K562 (cell line): Measurements from ENCODE around the gene SPATA2L. TPM values are rescaled to one million over a fixed set of nuclear protein-coding genes. Genes with fewer than 3 reads are reported as not detected.
A peak's percentile ranks its signal among the peaks of the same experiment; 100 is the strongest.

Experiments
- ARID3A ChIP-seq: IDR thresholded peaks from 2 replicates; pipeline ENCODE4 v1.6.1; 2012; ENCODE audit warnings: low read depth, low read length, improper control_type of control experiment, borderline replicate concordance
- E2F6 ChIP-seq, 2 experiments: IDR thresholded peaks; 2 replicates each; pipeline ENCODE4 v1.6.1; 2011; ENCODE audit warnings: borderline replicate concordance in 1 of 2, control low read depth in 1 of 2, low read depth in 1 of 2, low read length in 1 of 2, mild to moderate bottlenecking in 1 of 2, mixed read lengths in 1 of 2, moderate library complexity in 1 of 2; ENCODE audit not compliant: insufficient read depth in 1 of 2, insufficient read length in 1 of 2, poor library complexity in 1 of 2, severe bottlenecking in 1 of 2; ENCODE audit errors: extremely low read depth in 1 of 2
- EGR1 ChIP-seq: fragments of 450-650 bp; conservative IDR thresholded peaks from 2 replicates; pipeline ENCODE4 v1.6.1; 2017; ENCODE audit warnings: mild to moderate bottlenecking
- FOXA1 ChIP-seq: fragments of 450-650 bp; IDR thresholded peaks from 2 replicates; pipeline ENCODE4 v1.6.1; 2016; ENCODE audit warnings: mild to moderate bottlenecking, borderline replicate concordance
- HNRNPK ChIP-seq: fragments of 200-400 bp; formaldehyde crosslinking; IDR thresholded peaks from one replicate; pipeline ENCODE4 v1.6.1; 2018; ENCODE audit warnings: mild to moderate bottlenecking, low read depth, low read length; ENCODE audit not compliant: poor library complexity, severe bottlenecking
- HNRNPUL1 ChIP-seq: fragments of 200-400 bp; formaldehyde crosslinking; IDR thresholded peaks from 2 replicates; pipeline ENCODE4 v1.6.1; 2017; ENCODE audit warnings: low read length
- ILF3 ChIP-seq: fragments of 450-650 bp; IDR thresholded peaks from 2 replicates; pipeline ENCODE4 v1.6.1; 2018; ENCODE audit warnings: antibody characterized with exemption, mild to moderate bottlenecking, moderate library complexity, borderline replicate concordance
- LCOR ChIP-seq: sonication (generic); formaldehyde crosslinking; IDR thresholded peaks from 2 replicates; pipeline ENCODE4 v1.8.0; 2022; ENCODE audit warnings: mild to moderate bottlenecking, missing genetic modification reagents
- NCOA6 ChIP-seq: fragments of 450-650 bp; IDR thresholded peaks from 2 replicates; pipeline ENCODE4 v1.6.1; 2017; ENCODE audit warnings: mild to moderate bottlenecking
- NFIC ChIP-seq: fragments of 450-650 bp; IDR thresholded peaks from 2 replicates; pipeline ENCODE4 v1.6.1; 2017; ENCODE audit warnings: mild to moderate bottlenecking, inconsistent platforms
- RUNX1 ChIP-seq: sonication (generic); IDR thresholded peaks from 2 replicates; pipeline ENCODE4 v1.6.1; 2016; ENCODE audit warnings: antibody characterized with exemption, low read depth
- U2AF2 ChIP-seq: fragments of 200-400 bp; formaldehyde crosslinking; optimal IDR thresholded peaks from 2 replicates; pipeline ENCODE3; 2017; ENCODE audit warnings: low read depth, mild to moderate bottlenecking, low read length
- ZNF121 ChIP-seq: sonication (generic); formaldehyde crosslinking; conservative IDR thresholded peaks from 2 replicates; pipeline ENCODE4 v1.8.0; 2022; ENCODE audit warnings: missing genetic modification reagents
- ZNF184 ChIP-seq: sonication (generic); formaldehyde crosslinking; IDR thresholded peaks from 2 replicates; pipeline ENCODE4 v1.5.0; 2020; ENCODE audit warnings: missing genetic modification reagents
- ZNF217 ChIP-seq: sonication (generic); formaldehyde crosslinking; IDR thresholded peaks from 2 replicates; pipeline ENCODE4 v1.8.0; 2022; ENCODE audit warnings: mild to moderate bottlenecking, missing genetic modification reagents
- ZNF280A ChIP-seq: fragments of 450-650 bp; IDR thresholded peaks from 2 replicates; pipeline ENCODE4 v1.6.1; 2018; ENCODE audit warnings: mild to moderate bottlenecking, low read depth; ENCODE audit not compliant: partially characterized antibody
- polyA plus RNA-seq, 8 experiments: library from polyadenylated mRNA; depleted of rRNA in 4 of 8; stranded (reverse) in 5 of 8; unstranded in 3 of 8; fragments of >200 nt; fragmentation: Nextera tagmentation in 2 of 8; fragmentation: Illumina TruSeq in 1 of 8; extraction: Ambion mirVana in 2 of 8; extraction: Trizol in 1 of 8; gene quantifications; 2 replicates each; pipeline versions ENCODE4 v1.2.1 to v1.2.3, GENCODE V29; 2011 to 2014; ENCODE audit warnings: inconsistent platforms in 1 of 8, missing spikeins in 1 of 8
- total RNA-seq, 7 experiments: library from RNA; depleted of rRNA in 6 of 7; stranded (reverse); fragments of >200 nt in 6 of 7; fragmentation: Illumina TruSeq in 2 of 7; extraction: Trizol in 2 of 7; gene quantifications; 2 replicates each; pipeline versions ENCODE4 v1.2.1 to v1.2.3, GENCODE V29; 2011 to 2021; ENCODE audit warnings: low replicate concordance in 1 of 7
- TF ChIP-seq, protein P1 (sequence below): fragments of 450-650 bp; IDR thresholded peaks from 2 replicates; pipeline ENCODE4 v1.6.1; 2017; ENCODE audit warnings: antibody characterized with exemption, mild to moderate bottlenecking

The SPATA2L gene
- total and polyA plus RNA-seq, 9 of the 15 experiments (the other 6 are each of a cell fraction or from before 2014, with no cell fraction given), result 0.13 to 19.2 (median 4.8) TPM; not detected in 1

GRCh38 chr16:89717688-89718505, 16.4 kb upstream of the SPATA2L start (continued):
- TF ChIP-seq NFIC, result peak; percentile 19; the same call in 1 of the 2 replicates
- no peak for TF ChIP-seq ZNF184
- TF ChIP-seq ZNF280A, result no peak
- no peak for TF ChIP-seq FOXA1
- TF ChIP-seq RUNX1, result no peak
- TF ChIP-seq HNRNPK, result no peak
- TF ChIP-seq ARID3A, result no peak
- no peak for TF ChIP-seq ZNF121 (CRISPR knock-in tag)
- no peak for TF ChIP-seq E2F6 (IDR thresholded peaks at IDR 0.05; ENCODE audit: borderline replicate concordance in 1 of 2, extremely low read depth in 1 of 2, insufficient read depth in 1 of 2, insufficient read length in 1 of 2, low read depth in 1 of 2, low read length in 1 of 2, poor library complexity in 1 of 2, severe bottlenecking in 1 of 2)
- no peak for TF ChIP-seq LCOR
- no peak for TF ChIP-seq ZNF217 (CRISPR knock-in tag)
- TF ChIP-seq EGR1, result peak; percentile 44; the same call in 1 of the 2 replicates
- TF ChIP-seq, protein P1, sequence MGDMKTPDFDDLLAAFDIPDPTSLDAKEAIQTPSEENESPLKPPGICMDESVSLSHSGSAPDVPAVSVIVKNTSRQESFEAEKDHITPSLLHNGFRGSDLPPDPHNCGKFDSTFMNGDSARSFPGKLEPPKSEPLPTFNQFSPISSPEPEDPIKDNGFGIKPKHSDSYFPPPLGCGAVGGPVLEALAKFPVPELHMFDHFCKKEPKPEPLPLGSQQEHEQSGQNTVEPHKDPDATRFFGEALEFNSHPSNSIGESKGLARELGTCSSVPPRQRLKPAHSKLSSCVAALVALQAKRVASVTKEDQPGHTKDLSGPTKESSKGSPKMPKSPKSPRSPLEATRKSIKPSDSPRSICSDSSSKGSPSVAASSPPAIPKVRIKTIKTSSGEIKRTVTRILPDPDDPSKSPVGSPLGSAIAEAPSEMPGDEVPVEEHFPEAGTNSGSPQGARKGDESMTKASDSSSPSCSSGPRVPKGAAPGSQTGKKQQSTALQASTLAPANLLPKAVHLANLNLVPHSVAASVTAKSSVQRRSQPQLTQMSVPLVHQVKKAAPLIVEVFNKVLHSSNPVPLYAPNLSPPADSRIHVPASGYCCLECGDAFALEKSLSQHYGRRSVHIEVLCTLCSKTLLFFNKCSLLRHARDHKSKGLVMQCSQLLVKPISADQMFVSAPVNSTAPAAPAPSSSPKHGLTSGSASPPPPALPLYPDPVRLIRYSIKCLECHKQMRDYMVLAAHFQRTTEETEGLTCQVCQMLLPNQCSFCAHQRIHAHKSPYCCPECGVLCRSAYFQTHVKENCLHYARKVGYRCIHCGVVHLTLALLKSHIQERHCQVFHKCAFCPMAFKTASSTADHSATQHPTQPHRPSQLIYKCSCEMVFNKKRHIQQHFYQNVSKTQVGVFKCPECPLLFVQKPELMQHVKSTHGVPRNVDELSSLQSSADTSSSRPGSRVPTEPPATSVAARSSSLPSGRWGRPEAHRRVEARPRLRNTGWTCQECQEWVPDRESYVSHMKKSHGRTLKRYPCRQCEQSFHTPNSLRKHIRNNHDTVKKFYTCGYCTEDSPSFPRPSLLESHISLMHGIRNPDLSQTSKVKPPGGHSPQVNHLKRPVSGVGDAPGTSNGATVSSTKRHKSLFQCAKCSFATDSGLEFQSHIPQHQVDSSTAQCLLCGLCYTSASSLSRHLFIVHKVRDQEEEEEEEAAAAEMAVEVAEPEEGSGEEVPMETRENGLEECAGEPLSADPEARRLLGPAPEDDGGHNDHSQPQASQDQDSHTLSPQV, result 0 out of 2 replicates have a peak, but pooled peaks have one; percentile 35
- TF ChIP-seq HNRNPUL1, result no peak
- TF ChIP-seq ILF3, result no peak
- no peak for TF ChIP-seq NCOA6
- TF ChIP-seq U2AF2, result no peak
